H1 (cell line): ENCODE data around the gene AGPS. TPM values are rescaled to one million over a fixed set of nuclear protein-coding genes. Genes with fewer than 3 reads are reported as not detected.

ENCODE experiments used
- BRCA1 ChIP-seq: IDR thresholded peaks from 2 replicates; pipeline ENCODE4 v1.6.1; 2012; ENCODE audit warnings: low read depth, low read length, improper control_type of control experiment
- CBX8 ChIP-seq: fragments of 300-800, 300-1000 bp; sonication (generic); IDR thresholded peaks from 2 replicates; pipeline ENCODE4 v1.7.1; 2016; ENCODE audit warnings: low read depth, low read length, borderline replicate concordance
- CHD7 ChIP-seq: fragments of 300-600 bp; sonication (generic); IDR thresholded peaks from 2 replicates; pipeline ENCODE4 v1.7.1; 2012; ENCODE audit warnings: low read length, moderate library complexity, mild to moderate bottlenecking, inconsistent platforms; ENCODE audit not compliant: insufficient replicate concordance
- SUZ12 ChIP-seq: fragments of 200-600 bp; sonication (generic); IDR thresholded peaks from 2 replicates; pipeline ENCODE4 v1.6.1; 2012; ENCODE audit warnings: mild to moderate bottlenecking, inconsistent platforms, low read length, moderate library complexity, mixed read lengths
- TEAD4 ChIP-seq: IDR thresholded peaks from 2 replicates; pipeline ENCODE4 v1.6.1; 2012; ENCODE audit warnings: low read depth, low read length, inconsistent platforms, mixed read lengths
- polyA plus RNA-seq, 7 experiments: library from polyadenylated mRNA; depleted of rRNA in 3 of 7; stranded (reverse) in 5 of 7; unstranded in 2 of 7; fragments of >200 nt in 5 of 7; fragments of 200-250 nt in 2 of 7; gene quantifications; 1 replicate in 5 of 7; 2 replicates in 1 of 7; 4 replicates in 1 of 7; pipeline versions ENCODE4 v1.2.1 to v1.2.3, GENCODE V29; 2011 to 2013; ENCODE audit warnings: missing spikeins in 2 of 7, mixed read lengths in 2 of 7
- total RNA-seq: library from RNA; stranded (reverse); fragmentation: NEBNext Ultra II Directional; extraction: Animal tissue kit (Norgen Biotek cat#: 25700); gene quantifications from 2 replicates; pipeline ENCODE4 v1.2.1, GENCODE V29; 2021

AGPS gene
- total and polyA plus RNA-seq, 2 of the 8 experiments (the other 6 are each of a cell fraction or from before 2014, with no cell fraction given), result 7.3 to 57.8 TPM

GRCh38 chr2:177531706-177532105, 139.1 kb downstream of the AGPS start (continued):
- TF ChIP-seq CHD7 (no peak), TEAD4 (no peak), SUZ12 (no peak), CBX8 (no peak), BRCA1 (no peak)
